NCI-H128 (cell line): ENCODE data around the gene ZNF474.

ENCODE experiments used
- DNase-seq: peaks from one replicate; lab custom pipeline; 2025; ENCODE audit not compliant: unreplicated experiment; lab: John Stamatoyannopoulos, UW

ZNF474 gene

GRCh38 chr5:122152266-122152900 lies 23.0 kb downstream of the ZNF474 start:
- no peak for DNase-seq

GRCh38 chr5:122153230-122153629 lies 23.9 kb downstream of the ZNF474 start:
- DNase-seq, result no peak

- no peak for DNase-seq
Measured at GRCh38 chr5:122153774-122154173, 24.4 kb downstream of the ZNF474 start.

- no peak for DNase-seq
Measured at GRCh38 chr5:122154491-122154890, 25.1 kb downstream of the ZNF474 start.

GRCh38 chr5:122154910-122155309 lies 25.6 kb downstream of the ZNF474 start:
- no peak for DNase-seq

- DNase-seq, result no peak
Measured at GRCh38 chr5:122155546-122155945, 26.2 kb downstream of the ZNF474 start.

GRCh38 chr5:122156724-122157325 lies 27.5 kb downstream of the ZNF474 start:
- no peak for DNase-seq

- DNase-seq, result no peak
Measured at GRCh38 chr5:122162100-122162638, 32.8 kb downstream of the ZNF474 start.

- DNase-seq, result no peak
Measured at GRCh38 chr5:122163121-122164069, 34.0 kb downstream of the ZNF474 start.

GRCh38 chr5:122164070-122164435 lies 34.7 kb downstream of the ZNF474 start:
- no peak for DNase-seq

GRCh38 chr5:122164831-122165558 lies 35.6 kb downstream of the ZNF474 start:
- DNase-seq, result no peak

- no peak for DNase-seq
Measured at GRCh38 chr5:122165559-122166078, 36.3 kb downstream of the ZNF474 start.

- DNase-seq, result no peak
Measured at GRCh38 chr5:122169350-122170103, 40.2 kb downstream of the ZNF474 start.

- no peak for DNase-seq
Measured at GRCh38 chr5:122170620-122171019, 41.3 kb downstream of the ZNF474 start.

GRCh38 chr5:122172207-122172606 lies 42.9 kb downstream of the ZNF474 start:
- DNase-seq, result no peak

GRCh38 chr5:122173474-122174415 lies 44.4 kb downstream of the ZNF474 start:
- DNase-seq, result no peak

GRCh38 chr5:122175091-122175490 lies 45.7 kb downstream of the ZNF474 start:
- DNase-seq, result no peak

GRCh38 chr5:122175852-122176251 lies 46.5 kb downstream of the ZNF474 start:
- DNase-seq, result no peak

- DNase-seq, result no peak
Measured at GRCh38 chr5:122177161-122177560, 47.8 kb downstream of the ZNF474 start.
